Stimulated activated CD8-positive, alpha-beta memory T cell treated with anti-CD3 and anti-CD28 coated beads, Interleukin-15, amount 100 ng/mL, for 24 hours (primary cell): ENCODE data around the gene ADAMTS6.

Source experiments
- DNase-seq: peaks from one replicate; pipeline ENCODE4 v3.0.0-alpha.2; 2020; ENCODE audit warnings: low read depth

Gene ADAMTS6

GRCh38 chr5:65144136-65144871 is 337.4 kb downstream of the ADAMTS6 start:
- no peak for DNase-seq

GRCh38 chr5:65142511-65143011 is 339.2 kb downstream of the ADAMTS6 start:
- no peak for DNase-seq

- DNase-seq = no peak
Observed at GRCh38 chr5:65142016-65142415, 339.7 kb downstream of the ADAMTS6 start.

- DNase-seq = no peak
Observed at GRCh38 chr5:65141493-65141892, 340.2 kb downstream of the ADAMTS6 start.

- no peak for DNase-seq
Observed at GRCh38 chr5:65137631-65138030, 344.1 kb downstream of the ADAMTS6 start.

- no peak for DNase-seq
Observed at GRCh38 chr5:65133477-65134110, 348.1 kb downstream of the ADAMTS6 start.

GRCh38 chr5:65132386-65132785 is 349.3 kb downstream of the ADAMTS6 start:
- no peak for DNase-seq

GRCh38 chr5:65128226-65128625 is 353.5 kb downstream of the ADAMTS6 start:
- DNase-seq = no peak

GRCh38 chr5:65127161-65127901 is 354.4 kb downstream of the ADAMTS6 start:
- no peak for DNase-seq

- no peak for DNase-seq
Observed at GRCh38 chr5:65126542-65127069, 355.1 kb downstream of the ADAMTS6 start.

GRCh38 chr5:65125591-65126541 is 355.9 kb downstream of the ADAMTS6 start:
- no peak for DNase-seq

GRCh38 chr5:65121880-65122436 is 359.8 kb downstream of the ADAMTS6 start:
- no peak for DNase-seq

- no peak for DNase-seq
Observed at GRCh38 chr5:65120371-65120967, 361.3 kb downstream of the ADAMTS6 start.

- no peak for DNase-seq
Observed at GRCh38 chr5:65117525-65117924, 364.2 kb downstream of the ADAMTS6 start.

GRCh38 chr5:65113771-65114170 is 367.9 kb downstream of the ADAMTS6 start:
- DNase-seq = no peak

GRCh38 chr5:65111961-65112658 is 369.6 kb downstream of the ADAMTS6 start:
- no peak for DNase-seq

GRCh38 chr5:65108786-65109743 is 372.7 kb downstream of the ADAMTS6 start:
- no peak for DNase-seq

- no peak for DNase-seq
Observed at GRCh38 chr5:65105301-65105700, 376.4 kb downstream of the ADAMTS6 start.

- no peak for DNase-seq
Observed at GRCh38 chr5:65104831-65105230, 376.9 kb downstream of the ADAMTS6 start.
